WTC11 (cell line): ENCODE results near the gene GOLT1A. TPM values are rescaled to one million over a fixed set of nuclear protein-coding genes. Genes with fewer than 3 reads are reported as not detected.

Experiments used
- ATAC-seq: fragments of 200-7000 bp; cut with Tn5 transposase; 2 replicates; pipeline ENCODE4 v1.10.0; 2021; ENCODE audit warnings: mild to moderate bottlenecking, moderate library complexity
- CTCF ChIA-PET: fragments of 300-600 bp; sonication (Branson Sonifier 250); formaldehyde crosslinking; loops from one replicate; lab custom pipeline; 2021; ENCODE audit warnings: antibody characterized with exemption; lab: Charles Lee
- POLR2A ChIA-PET: fragments of 350-600 bp; sonication (Branson Sonifier 250); formaldehyde crosslinking; loops from one replicate; lab custom pipeline; 2021; ENCODE audit warnings: antibody characterized with exemption; lab: Charles Lee
- DNase-seq: peaks from one replicate; pipeline ENCODE4 v3.0.0; 2021; ENCODE audit warnings: low spot score
- H3K27ac Mint-ChIP-seq: 2 replicates; pipeline ENCODE4 v1.8.0; 2021; ENCODE audit warnings: mixed read lengths
- H3K27me3 Mint-ChIP-seq: 2 replicates; pipeline ENCODE4 v1.8.0; 2021; ENCODE audit warnings: low read depth, mild to moderate bottlenecking, moderate library complexity, mixed read lengths
- H3K36me3 Mint-ChIP-seq: 2 replicates; pipeline ENCODE4 v1.8.0; 2021; ENCODE audit warnings: mixed read lengths
- H3K4me1 Mint-ChIP-seq: 2 replicates; pipeline ENCODE4 v1.8.0; 2022; ENCODE audit warnings: mixed read lengths
- H3K4me3 Mint-ChIP-seq: 2 replicates; pipeline ENCODE4 v1.8.0; 2021; ENCODE audit warnings: mild to moderate bottlenecking, moderate library complexity, mixed read lengths
- H3K9me3 Mint-ChIP-seq: 2 replicates; pipeline ENCODE4 v1.8.0; 2021; ENCODE audit warnings: mixed read lengths
- ARID4B ChIP-seq: sonication (generic); formaldehyde crosslinking; IDR thresholded peaks from 2 replicates; pipeline ENCODE4 v1.8.0; 2023; ENCODE audit warnings: missing genetic modification reagents, mild to moderate bottlenecking, borderline replicate concordance
- ATF1 ChIP-seq: sonication (generic); formaldehyde crosslinking; IDR thresholded peaks from 2 replicates; pipeline ENCODE4 v1.8.1; 2023; ENCODE audit warnings: mild to moderate bottlenecking, moderate library complexity, missing genetic modification reagents
- CREM ChIP-seq: sonication (generic); formaldehyde crosslinking; IDR thresholded peaks from 2 replicates; pipeline ENCODE4 v1.8.1; 2022; ENCODE audit warnings: mild to moderate bottlenecking, missing genetic modification reagents, moderate library complexity
- CTCF ChIP-seq: fragments of 200-600 bp; IDR thresholded peaks from 2 replicates; pipeline ENCODE4 v1.8.0; 2022; ENCODE audit warnings: antibody characterized with exemption
- ELF4 ChIP-seq: sonication (generic); formaldehyde crosslinking; IDR thresholded peaks from 2 replicates; pipeline ENCODE4 v1.8.1; 2022; ENCODE audit warnings: low read depth, mild to moderate bottlenecking, moderate library complexity, missing genetic modification reagents
- EMX1 ChIP-seq: fragments of 250-450 bp; sonication (Bioruptor Pico); IDR thresholded peaks from 2 replicates; pipeline ENCODE4 v1.8.0; 2021; ENCODE audit warnings: mild to moderate bottlenecking
- GABPB1 ChIP-seq: sonication (generic); formaldehyde crosslinking; IDR thresholded peaks from 2 replicates; pipeline ENCODE4 v1.8.1; 2023; ENCODE audit warnings: mild to moderate bottlenecking, missing genetic modification reagents
- MLX ChIP-seq: sonication (generic); formaldehyde crosslinking; IDR thresholded peaks from 2 replicates; pipeline ENCODE4 v1.8.1; 2023; ENCODE audit warnings: mild to moderate bottlenecking, missing genetic modification reagents, moderate library complexity
- SMAD3 ChIP-seq: sonication (generic); formaldehyde crosslinking; IDR thresholded peaks from 2 replicates; pipeline ENCODE4 v1.8.0; 2022; ENCODE audit warnings: missing genetic modification reagents, mild to moderate bottlenecking, borderline replicate concordance
- ZMAT4 ChIP-seq: fragments of 250-450 bp; sonication (Bioruptor Pico); IDR thresholded peaks from 2 replicates; pipeline ENCODE4 v1.9.0; 2021; ENCODE audit warnings: mild to moderate bottlenecking
- ZNF263 ChIP-seq: sonication (generic); formaldehyde crosslinking; IDR thresholded peaks from 2 replicates; pipeline ENCODE4 v1.8.1; 2022; ENCODE audit warnings: low read depth, mild to moderate bottlenecking, moderate library complexity, missing genetic modification reagents
- ZNF423 ChIP-seq: fragments of 250-450 bp; sonication (Bioruptor Pico); IDR thresholded peaks from 2 replicates; pipeline ENCODE4 v2.1.2; 2022; ENCODE audit warnings: mild to moderate bottlenecking, moderate library complexity
- ZNF512 ChIP-seq: sonication (generic); formaldehyde crosslinking; IDR thresholded peaks from 2 replicates; pipeline ENCODE4 v1.8.1; 2022; ENCODE audit warnings: missing genetic modification reagents, borderline replicate concordance
- ZNF671 ChIP-seq: fragments of 250-450 bp; sonication (Bioruptor Pico); IDR thresholded peaks from 2 replicates; pipeline ENCODE4 v1.8.0; 2021; ENCODE audit warnings: mild to moderate bottlenecking
- total RNA-seq: library from RNA; stranded (reverse); gene quantifications from 3 replicates; pipeline ENCODE4 v1.2.3, GENCODE V29; 2021

GOLT1A gene
- total RNA-seq, 1 experiment from 2014 or later, result 6.5 TPM

GRCh38 chr1:204257446-204257845 lies 43.7 kb upstream of the GOLT1A start:
- TF ChIP-seq ZMAT4 (CRISPR knock-in tag) (no peak), ZNF671 (CRISPR knock-in tag) (no peak), EMX1 (CRISPR knock-in tag) (no peak), ELF4 (CRISPR knock-in tag) (no peak), SMAD3 (CRISPR knock-in tag) (no peak), ZNF423 (no peak), GABPB1 (CRISPR knock-in tag) (no peak), CREM (CRISPR knock-in tag) (no peak), ATF1 (CRISPR knock-in tag) (no peak), CTCF (no peak)
- Mint-ChIP-seq H3K36me3 (no peaks in the 10 kb centered on the region; the same call in 1 of the 2 replicates), H3K4me3 (no peak overlapping the region), H3K27ac (no peak overlapping the region), H3K4me1 (peaks cover 43% of the 10 kb centered on the region), H3K9me3 (no peaks in the 10 kb centered on the region), H3K27me3 (no peaks in the 10 kb centered on the region)
- ChIA-PET CTCF (interaction anchor here (0.7 to 7.7 kb wide), 14 partner anchors 11 to 141 kb away, joined by 4 to 97 read pairs (median 13); partner anchors contain the start of genes ETNK2, GOLT1A and PLEKHA6), POLR2A (no interaction called here)
- ATAC-seq (no peak), DNase-seq (no peak)

GRCh38 chr1:204256531-204256930 lies 42.7 kb upstream of the GOLT1A start:
- POLR2A ChIA-PET, result interaction anchor here (1.1 kb wide), 1 partner anchor 43 kb away, joined by 3 read pairs; the partner anchor contains the start of gene GOLT1A
- Mint-ChIP-seq H3K4me1 (peaks cover 48% of the 10 kb centered on the region), H3K4me3 (no peak overlapping the region), H3K27ac (no peak overlapping the region; the same call in 1 of the 2 replicates), H3K27me3 (no peaks in the 10 kb centered on the region), H3K9me3 (no peaks in the 10 kb centered on the region)
- CTCF ChIA-PET, result interaction anchor here (0.6 to 7.7 kb wide), 12 partner anchors 9 to 238 kb away, joined by 4 to 97 read pairs (median 19); partner anchors contain the start of genes GOLT1A, PIK3C2B and PLEKHA6
- no peak for DNase-seq
- ATAC-seq, result no peak
- no peak for TF ChIP-seq ARID4B (CRISPR knock-in tag)
- TF ChIP-seq ZNF512, result no peak
- TF ChIP-seq, all 79 proteins: peak for 0
- H3K36me3 Mint-ChIP-seq, result no peaks in the 10 kb centered on the region; the same call in 1 of the 2 replicates

GRCh38 chr1:204255966-204256365 lies 42.2 kb upstream of the GOLT1A start:
- Mint-ChIP-seq H3K27ac (peak overlapping the region; percentile 96), H3K4me3 (no peak overlapping the region; the same call in 1 of the 2 replicates), H3K9me3 (no peaks in the 10 kb centered on the region), H3K4me1 (peaks cover 48% of the 10 kb centered on the region), H3K27me3 (no peaks in the 10 kb centered on the region), H3K36me3 (no peaks in the 10 kb centered on the region; the same call in 1 of the 2 replicates)
- TF ChIP-seq ZNF263 (CRISPR knock-in tag) (peak; percentile 85; the same call in 1 of the 2 replicates), MLX (CRISPR knock-in tag) (no peak)
- ChIA-PET CTCF (interaction anchor here (0.6 to 7.7 kb wide), 15 partner anchors 8 to 239 kb away, joined by 3 to 97 read pairs (median 23); partner anchors contain the start of genes GOLT1A, PIK3C2B and PLEKHA6), POLR2A (interaction anchor here (1.1 kb wide), 1 partner anchor 42 kb away, joined by 3 read pairs; the partner anchor contains the start of gene GOLT1A)
- ATAC-seq (peak; percentile 11), DNase-seq (no peak)
